Chondrocyte (in vitro differentiated cells): ENCODE data around the gene ZBTB49. TPM values are rescaled to one million over a fixed set of nuclear protein-coding genes. Genes with fewer than 3 reads are reported as not detected.
A peak's percentile ranks its signal among the peaks of the same experiment; 100 is the strongest.

Experiments used
- DNase-seq: peaks from one replicate; pipeline ENCODE4 v3.0.0; 2021; ENCODE audit warnings: mixed read lengths, low spot score
- H3K27ac Mint-ChIP-seq: one replicate; pipeline ENCODE4 v1.8.0; 2021; ENCODE audit warnings: mild to moderate bottlenecking, moderate library complexity, mixed read lengths; ENCODE audit not compliant: unreplicated experiment
- H3K27me3 Mint-ChIP-seq: 2 replicates; pipeline ENCODE4 v1.8.0; 2021; ENCODE audit warnings: low read depth, mixed read lengths
- H3K36me3 Mint-ChIP-seq: 2 replicates; pipeline ENCODE4 v1.8.0; 2021; ENCODE audit warnings: low read depth, mixed read lengths
- H3K4me1 Mint-ChIP-seq: 2 replicates; pipeline ENCODE4 v1.8.0; 2021; ENCODE audit warnings: low read depth, mild to moderate bottlenecking, mixed read lengths
- H3K4me3 Mint-ChIP-seq: one replicate; pipeline ENCODE4 v1.8.0; 2021; ENCODE audit warnings: mild to moderate bottlenecking, moderate library complexity, mixed read lengths; ENCODE audit not compliant: unreplicated experiment
- H3K9me3 Mint-ChIP-seq: 2 replicates; pipeline ENCODE4 v1.8.0; 2021; ENCODE audit warnings: low read depth, mixed read lengths
- CTCF ChIP-seq: fragments of 200-600 bp; sonication (generic); IDR thresholded peaks from 2 replicates; pipeline ENCODE4 v1.5.0; 2021; ENCODE audit warnings: antibody characterized with exemption, mild to moderate bottlenecking, moderate library complexity
- total RNA-seq: library from RNA; stranded (reverse); gene quantifications from 3 replicates; pipeline ENCODE4 v1.2.1, GENCODE V29; 2021

Gene ZBTB49
- total RNA-seq, 1 donor from 2014 or later: 4.3 TPM

GRCh38 chr4:4270529-4270928, 19.5 kb upstream of the ZBTB49 start:
- Mint-ChIP-seq H3K9me3 (no peaks in the 10 kb centered on the region), H3K36me3 (peaks cover 22% of the 10 kb centered on the region), H3K4me1 (peaks cover 3% of the 10 kb centered on the region), H3K27me3 (no peaks in the 10 kb centered on the region), H3K4me3 (no peak overlapping the region), H3K27ac (peak overlapping the region; percentile 20)
- DNase-seq: no peak
- no peak for TF ChIP-seq CTCF

GRCh38 chr4:4271912-4272311, 18.1 kb upstream of the ZBTB49 start:
- Mint-ChIP-seq H3K27ac (no peak overlapping the region), H3K4me3 (no peak overlapping the region), H3K27me3 (no peaks in the 10 kb centered on the region), H3K4me1 (peaks cover 3% of the 10 kb centered on the region), H3K9me3 (no peaks in the 10 kb centered on the region), H3K36me3 (peaks cover 22% of the 10 kb centered on the region)
- no peak for DNase-seq
- TF ChIP-seq CTCF: no peak

GRCh38 chr4:4274226-4274625, 15.8 kb upstream of the ZBTB49 start:
- H3K4me3 Mint-ChIP-seq: no peak overlapping the region
- no peaks in the 10 kb centered on the region for H3K9me3 Mint-ChIP-seq
- no peak overlapping the region for H3K27ac Mint-ChIP-seq
- no peak for TF ChIP-seq CTCF
- no peaks in the 10 kb centered on the region for H3K27me3 Mint-ChIP-seq
- no peak for DNase-seq
- H3K36me3 Mint-ChIP-seq: peaks cover 26% of the 10 kb centered on the region
- peaks cover 3% of the 10 kb centered on the region for H3K4me1 Mint-ChIP-seq

GRCh38 chr4:4277531-4277930, 12.5 kb upstream of the ZBTB49 start:
- no peak for TF ChIP-seq CTCF
- Mint-ChIP-seq H3K9me3 (no peaks in the 10 kb centered on the region), H3K27ac (no peak overlapping the region), H3K4me3 (no peak overlapping the region), H3K36me3 (peaks cover 25% of the 10 kb centered on the region), H3K4me1 (no peaks in the 10 kb centered on the region), H3K27me3 (no peaks in the 10 kb centered on the region)
- no peak for DNase-seq

- DNase-seq: no peak
- Mint-ChIP-seq H3K4me3 (no peak overlapping the region), H3K4me1 (peaks cover 5% of the 10 kb centered on the region), H3K27me3 (no peaks in the 10 kb centered on the region), H3K27ac (no peak overlapping the region), H3K9me3 (no peaks in the 10 kb centered on the region), H3K36me3 (peaks cover 17% of the 10 kb centered on the region)
- no peak for TF ChIP-seq CTCF
These were observed 8.3 kb upstream of the ZBTB49 start for GRCh38 chr4:4281787-4282186.
